GM13976 (cell line): ENCODE results near the gene TMEM37.
"Not testable (repeated sequence)": the region's sequence is repeated elsewhere in the genome, so short reads cannot be mapped to it uniquely, and the experiment has no call there.

Experiments used
- DNase-seq: peaks from one replicate; pipeline ENCODE4 v3.0.0; 2012; ENCODE audit warnings: low spot score
- CTCF ChIP-seq: IDR thresholded peaks from 2 replicates; pipeline ENCODE4 v1.5.1; 2012; ENCODE audit warnings: borderline replicate concordance, mild to moderate bottlenecking; ENCODE audit not compliant: insufficient read depth; ENCODE audit errors: extremely low read depth, missing control alignments, control extremely low read depth
- in situ Hi-C: fragments of 300-500 bp; cut with MboI; formaldehyde crosslinking; loops from one replicate; pipeline ENCODE4 v1.12.0; 2022; ENCODE audit warnings: low sequenced_read_pairs, mixed read lengths, inconsistent platforms; ENCODE audit not compliant: unreplicated experiment

TMEM37 gene

GRCh38 chr2:119389615-119390306 lies 41.9 kb upstream of the TMEM37 start:
- DNase-seq: no peak
- no peak for TF ChIP-seq CTCF
- in situ Hi-C loops: no loop called here

- TF ChIP-seq CTCF: no peak
- in situ Hi-C loops: no loop called here
- DNase-seq: no peak
Measured at GRCh38 chr2:119393971-119394748, 37.5 kb upstream of the TMEM37 start.

- DNase-seq: no peak
- in situ Hi-C loops: no loop called here
- TF ChIP-seq CTCF: no peak
Measured at GRCh38 chr2:119397196-119397595, 34.5 kb upstream of the TMEM37 start.

- in situ Hi-C loops: no loop called here
- DNase-seq: no peak
- TF ChIP-seq CTCF: no peak
Measured at GRCh38 chr2:119402106-119402505, 29.5 kb upstream of the TMEM37 start.

DNA sequence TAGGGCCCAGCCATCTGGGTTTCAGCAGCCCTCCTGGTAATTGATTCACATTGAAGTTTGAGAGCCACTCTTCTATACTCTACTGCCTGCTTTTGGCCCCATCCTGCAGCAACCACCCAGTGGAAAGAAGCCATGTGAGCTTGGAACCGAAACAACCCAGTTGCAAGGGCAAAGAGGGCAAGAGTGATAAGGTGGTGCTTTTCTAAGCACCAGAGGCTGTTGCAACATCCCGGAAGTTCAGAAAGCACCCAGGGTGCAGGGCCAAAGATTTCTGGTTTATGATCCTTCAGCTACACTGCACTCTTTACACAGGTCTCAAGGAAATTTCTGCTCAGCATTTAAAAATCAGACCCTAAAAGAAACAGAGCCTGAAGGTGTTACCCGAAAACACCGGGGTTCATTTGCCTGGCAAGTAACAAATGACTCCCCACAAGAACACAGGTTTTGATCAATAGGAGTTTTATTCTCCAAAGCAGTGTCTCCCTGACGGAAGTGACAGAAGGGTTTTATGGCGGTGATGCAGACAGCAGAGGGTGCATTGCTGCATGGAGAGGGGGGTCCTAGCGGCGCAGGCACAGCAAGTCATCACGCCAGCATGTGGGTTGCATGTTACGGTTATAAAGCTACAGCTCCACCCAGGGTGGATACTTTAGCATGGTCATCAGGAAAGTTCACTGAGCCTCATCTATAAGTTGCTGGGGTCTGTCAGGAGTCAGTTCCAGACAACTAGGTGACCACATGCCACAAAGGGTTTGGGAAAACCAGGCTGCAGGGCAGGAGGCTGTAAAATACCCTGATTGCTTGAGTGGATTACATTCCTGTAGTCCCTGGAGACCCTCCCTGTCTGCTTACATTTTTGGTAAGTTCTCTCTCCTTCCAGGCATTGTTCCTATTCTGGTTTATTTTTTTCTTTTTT lies 28.8 kb upstream of the TMEM37 start:
- in situ Hi-C loops: no loop called here
- DNase-seq: no peak
- no peak for TF ChIP-seq CTCF

DNA sequence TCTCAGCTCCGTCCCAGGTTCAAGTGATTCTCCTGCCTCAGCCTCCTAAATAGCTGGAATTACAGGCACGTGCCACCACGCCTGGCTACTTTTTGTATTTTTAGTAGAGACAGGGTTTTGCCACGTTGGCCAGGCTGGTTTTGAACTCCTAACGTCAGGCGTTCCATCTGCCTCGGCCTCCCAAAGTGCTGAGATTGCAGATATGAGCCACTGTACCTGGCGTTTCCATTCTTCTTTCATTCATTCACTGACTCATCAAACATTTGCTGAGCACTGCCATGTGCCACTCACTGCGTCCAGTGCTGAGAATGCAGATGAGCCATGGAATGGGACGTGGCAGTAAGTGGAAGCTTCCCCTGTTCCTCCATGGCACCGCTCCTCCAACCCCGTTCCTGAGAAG lies 28.0 kb upstream of the TMEM37 start:
- in situ Hi-C loops, DNase-seq: not testable (repeated sequence)

DNA sequence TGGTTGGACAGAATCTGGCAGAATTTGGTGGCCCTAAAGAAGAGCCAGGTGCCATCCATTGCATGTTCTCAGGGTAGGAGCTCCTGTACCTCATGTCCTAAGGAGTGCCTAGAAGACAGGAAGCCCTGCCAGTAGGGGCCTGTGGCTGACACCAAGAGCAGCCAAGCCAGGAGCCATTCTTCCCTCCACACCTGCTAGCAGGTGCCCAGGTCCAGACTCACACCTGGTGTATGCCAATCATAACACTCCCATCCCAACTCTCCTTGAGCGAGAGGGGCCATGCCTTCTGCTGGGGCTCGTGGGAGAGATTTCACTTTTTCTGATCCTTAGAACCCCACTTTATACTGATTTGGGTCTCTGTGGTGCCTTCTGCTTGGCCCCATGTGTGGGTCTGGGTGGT lies 26.5 kb upstream of the TMEM37 start:
- DNase-seq: no peak
- in situ Hi-C loops: loop anchor here (5.0 kb wide), 1 partner anchor 62 kb away; no protein-coding TSS in a partner anchor
- TF ChIP-seq CTCF: no peak
